ENCODE results near the gene AKAIN1. TPM values are rescaled to one million over a fixed set of nuclear protein-coding genes. Genes with fewer than 3 reads are reported as not detected.

The AKAIN1 gene
- total and polyA plus RNA-seq, 2 of the 4 experiments (the other 2 are of a cell fraction), result not detected

DNA sequence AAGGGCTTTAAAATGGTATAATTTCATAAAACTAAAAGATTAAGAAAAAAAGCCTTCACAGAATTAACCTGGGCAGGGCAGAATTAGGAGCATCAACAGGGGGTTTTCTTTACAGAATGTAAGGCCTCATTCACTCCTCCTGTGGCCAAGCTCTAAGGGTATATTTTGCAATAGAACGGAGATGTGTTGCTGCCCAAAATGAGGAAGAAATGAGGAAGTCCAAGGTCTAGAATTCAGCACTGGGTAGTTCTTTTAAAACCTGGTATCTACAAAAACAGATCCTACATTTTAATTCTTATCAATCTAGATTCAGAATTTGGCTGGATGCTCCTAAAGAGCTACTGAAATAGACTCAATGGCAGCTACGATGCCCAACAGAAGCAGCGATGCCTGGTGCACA, 101.8 kb downstream of the AKAIN1 start:
- no peak overlapping the region for H3K27ac ChIP-seq (ENCODE audit: insufficient read depth, low read length)
- BruUV-seq (replicated peaks), result no TSS peak
- in situ Hi-C loops (cut with MboI; ENCODE audit: low sequenced_read_pairs), result loop anchor here (25.0 kb wide), 1 partner anchor 108 kb away; no protein-coding TSS in a partner anchor
- H3K4me3 ChIP-seq (ENCODE audit: insufficient read depth, low read depth, low read length), result no peak overlapping the region
- no peak overlapping the region for H2AFZ ChIP-seq (replicated peaks; ENCODE audit: low read length, poor library complexity)
- H3K4ac ChIP-seq (ENCODE audit: low read depth, low read length), result no peak overlapping the region
- H2AK9ac ChIP-seq (replicated peaks; ENCODE audit: low read depth, low read length, poor library complexity), result no peak overlapping the region
- no peak overlapping the region for H2BK20ac ChIP-seq (ENCODE audit: low read depth, low read length)
- H2AK5ac ChIP-seq (ENCODE audit: low read depth, low read length), result no peak overlapping the region
- ATAC-seq (ENCODE audit: low read depth) (no peak), DNase-seq (no peak)
- no peak overlapping the region for H3K18ac ChIP-seq (ENCODE audit: low read depth, low read length)
- no peak overlapping the region for H3K23ac ChIP-seq (ENCODE audit: low read depth, low read length)
- no peaks in the 10 kb centered on the region for H3K27me3 ChIP-seq (ENCODE audit: control insufficient read depth, insufficient read depth, low read length)
- H3K56ac ChIP-seq (ENCODE audit: extremely low read depth, insufficient read depth, low read length), result no peak overlapping the region
- no peak overlapping the region for H3K14ac ChIP-seq (replicated peaks; ENCODE audit: low read depth, low read length)
- dilution Hi-C loops (cut with HindIII; ENCODE audit: low sequenced_read_pairs, unreplicated experiment), result no loop called here
- H3K36me3 ChIP-seq (ENCODE audit: control insufficient read depth, insufficient read depth, low read length), result no peaks in the 10 kb centered on the region
- no peak overlapping the region for H4K91ac ChIP-seq (ENCODE audit: insufficient read depth, low read depth, low read length)
- no peak overlapping the region for H2BK120ac ChIP-seq (ENCODE audit: low read depth, low read length)
- intact Hi-C loops (cut with micrococcal nuclease), result no loop called here
- no peak overlapping the region for H2BK5ac ChIP-seq (ENCODE audit: low read depth, low read length, poor library complexity, severe bottlenecking)
- no peak overlapping the region for H3K9ac ChIP-seq (ENCODE audit: low read depth, low read length)
- ChIA-PET POLR2A (ENCODE audit: unreplicated experiment) (no interaction called here), CTCF (no interaction called here)
- TF ChIP-seq CTCF (conservative IDR thresholded peaks at IDR 0.05; ENCODE audit: low read depth, low read length), result no peak
- no peak for TF ChIP-seq CHD1 (IDR thresholded peaks at IDR 0.05; ENCODE audit: low read depth, low read length)
- no peak for TF ChIP-seq USF2 (IDR thresholded peaks at IDR 0.05; ENCODE audit: low read depth, low read length)
- no peak for TF ChIP-seq RAD21 (IDR thresholded peaks at IDR 0.05; ENCODE audit: low read length)
- TF ChIP-seq MAZ (IDR thresholded peaks at IDR 0.05; ENCODE audit: borderline replicate concordance, low read depth, low read length), result no peak
- TF ChIP-seq ELK1 (IDR thresholded peaks at IDR 0.05; ENCODE audit: borderline replicate concordance, low read depth, low read length), result no peak
- no peak for TF ChIP-seq SMC3 (IDR thresholded peaks at IDR 0.05; ENCODE audit: low read depth, low read length)
- no peak for TF ChIP-seq FOS (IDR thresholded peaks at IDR 0.05; ENCODE audit: low read depth, low read length)
- TF ChIP-seq NFE2L2 (IDR thresholded peaks at IDR 0.05; ENCODE audit: low read depth, low read length), result no peak
- TF ChIP-seq POLR2A (IDR thresholded peaks at IDR 0.05; ENCODE audit: low read depth, low read length), result no peak
- TF ChIP-seq RCOR1 (IDR thresholded peaks at IDR 0.05; ENCODE audit: insufficient replicate concordance, low read length), result no peak
- TF ChIP-seq BHLHE40 (IDR thresholded peaks at IDR 0.05; ENCODE audit: low read depth, low read length), result no peak
- no peak for TF ChIP-seq RFX5 (IDR thresholded peaks at IDR 0.05; ENCODE audit: low read depth, low read length)
- no peak for TF ChIP-seq CEBPB (IDR thresholded peaks at IDR 0.05; ENCODE audit: low read depth, low read length)
- no peaks in the 10 kb centered on the region for H3K4me1 ChIP-seq (ENCODE audit: control insufficient read depth, insufficient read depth, low read length)
- no peak overlapping the region for H2BK15ac ChIP-seq (ENCODE audit: low read depth, low read length)
- H3K79me1 ChIP-seq (ENCODE audit: low read depth in 1 of 2, low read length in 2 of 2), result no peaks in the 10 kb centered on the region
- H4K5ac ChIP-seq (ENCODE audit: low read depth, low read length), result no peak overlapping the region
- H3K9me3 ChIP-seq (ENCODE audit: control insufficient read depth, insufficient read depth, low read length), result peaks cover 7% of the 10 kb centered on the region
- WGBS, 2 experiments (ENCODE audit: extremely low coverage in 2 of 2, insufficient read length in 1 of 2), result no CpG with 5 or more reads among the region's 3 CpGs
- H4K8ac ChIP-seq (ENCODE audit: low read depth in 2 of 2, low read length in 2 of 2), result no peak overlapping the region
- H3K9me1 ChIP-seq (ENCODE audit: insufficient read depth, low read length), result no peaks in the 10 kb centered on the region
- no peaks in the 10 kb centered on the region for H4K20me1 ChIP-seq (ENCODE audit: insufficient read depth, low read length)
- H3K4me2 ChIP-seq (ENCODE audit: low read depth, low read length), result no peak overlapping the region

All from IMR-90 (cell line).